Fibroblast of lung (primary cell): ENCODE measurements around the gene COX14. TPM values are rescaled to one million over a fixed set of nuclear protein-coding genes. Genes with fewer than 3 reads are reported as not detected.

Experiments used
- DNase-seq, 2 donors: peaks; one replicate each; pipeline versions ENCODE4 v3.0.0 to v3.0.0-alpha.2; 2010; ENCODE audit warnings: low read depth in 2 of 2
- H2AFZ ChIP-seq: 2 replicates; pipeline ENCODE4 v1.5.1; 2012; ENCODE audit warnings: low read length, control low read depth, inconsistent platforms
- H3K27ac ChIP-seq: 2 replicates; pipeline ENCODE4 v1.5.1; 2011; ENCODE audit warnings: low read length, control low read depth; ENCODE audit not compliant: insufficient read depth
- H3K27me3 ChIP-seq: 2 replicates; pipeline ENCODE4 v1.5.1; 2011; ENCODE audit warnings: mild to moderate bottlenecking, low read length; ENCODE audit not compliant: control insufficient read depth, insufficient read depth
- H3K36me3 ChIP-seq: 2 replicates; pipeline ENCODE4 v1.5.1; 2011; ENCODE audit warnings: low read length; ENCODE audit not compliant: control insufficient read depth, insufficient read depth
- H3K4me1 ChIP-seq: 2 replicates; pipeline ENCODE4 v1.5.1; 2011; ENCODE audit warnings: low read length; ENCODE audit not compliant: control insufficient read depth, insufficient read depth; ENCODE audit errors: extremely low read depth
- H3K4me2 ChIP-seq: 2 replicates; pipeline ENCODE4 v1.5.1; 2011; ENCODE audit warnings: low read length, control low read depth; ENCODE audit not compliant: insufficient read depth; ENCODE audit errors: extremely low read depth
- H3K4me3 ChIP-seq, 4 experiments: fragments of 200-600 bp in 1 of 4; sonication (generic) in 1 of 4; replicated peaks in 1 of 4; 2 replicates each; pipeline ENCODE4 v1.5.1; 2011 to 2016; ENCODE audit warnings: low read length in 4 of 4, low read depth in 3 of 4, mild to moderate bottlenecking in 3 of 4, control low read depth in 2 of 4, inconsistent platforms in 1 of 4, mixed read lengths in 1 of 4; ENCODE audit not compliant: insufficient read depth in 1 of 4; ENCODE audit errors: control extremely low read depth in 1 of 4
- H3K79me2 ChIP-seq: 2 replicates; pipeline ENCODE4 v1.5.1; 2012; ENCODE audit warnings: mild to moderate bottlenecking, low read length, inconsistent platforms; ENCODE audit not compliant: control insufficient read depth, insufficient read depth
- H3K9ac ChIP-seq: 2 replicates; pipeline ENCODE4 v1.5.1; 2011; ENCODE audit warnings: mild to moderate bottlenecking, low read length, control low read depth; ENCODE audit not compliant: insufficient read depth
- H3K9me3 ChIP-seq: 2 replicates; pipeline ENCODE4 v1.5.1; 2012; ENCODE audit warnings: low read depth, low read length; ENCODE audit not compliant: control insufficient read depth, insufficient read depth
- H4K20me1 ChIP-seq: 2 replicates; pipeline ENCODE4 v1.5.1; 2011; ENCODE audit warnings: low read length; ENCODE audit not compliant: control insufficient read depth, insufficient read depth; ENCODE audit errors: extremely low read depth
- EZH2 ChIP-seq: IDR thresholded peaks from 2 replicates; pipeline ENCODE4 v1.5.1; 2012; ENCODE audit warnings: low read length, control low read depth, mild to moderate bottlenecking; ENCODE audit errors: missing control alignments
- polyA minus RNA-seq: library from RNA; depleted of rRNA, polyadenylated mRNA; stranded (reverse); fragments of >200 nt; gene quantifications from 2 replicates; pipeline ENCODE4 v1.2.3, GENCODE V29; 2011; ENCODE audit warnings: low replicate concordance
- polyA plus RNA-seq, 2 donors: library from polyadenylated mRNA; depleted of rRNA in 1 of 2; stranded (reverse) in 1 of 2; unstranded in 1 of 2; fragments of >200 nt; gene quantifications; 2 replicates each; pipeline ENCODE4 v1.2.1, GENCODE V29; 2011 to 2012; ENCODE audit warnings: missing spikeins in 1 of 2
- total RNA-seq: library from RNA; depleted of rRNA; stranded (reverse); fragments of >200 nt; gene quantifications from 2 replicates; pipeline ENCODE4 v1.2.1, GENCODE V29; 2014
- TF ChIP-seq, protein P1 (sequence below), 2 donors: IDR thresholded peaks in 1 of 2; conservative IDR thresholded peaks in 1 of 2; 1 replicate in 1 of 2; 2 replicates in 1 of 2; pipeline ENCODE4 v1.5.1; 2011 to 2012; ENCODE audit warnings: low read length in 2 of 2, control low read depth in 1 of 2, inconsistent platforms in 1 of 2, low read depth in 1 of 2, mild to moderate bottlenecking in 1 of 2

Gene COX14
- total RNA-seq (39.0 and 55.3 TPM in 2 replicates), polyA plus RNA-seq (57.1 and 58.7 TPM in 2 replicates), polyA minus RNA-seq (79.2 and 91.9 TPM in 2 replicates)
- polyA plus RNA-seq (2012): 62.5 and 68.8 TPM in 2 replicates

- DNase-seq: peak; percentile 99 to 100
- Histone ChIP-seq H3K79me2 (peaks cover 20% of the 10 kb centered on the region), H3K36me3 (no peaks in the 10 kb centered on the region), H3K27ac (peak within 1 kb of the TSS; percentile 99), H3K4me2 (peak within 1 kb of the TSS; percentile 86), H2AFZ (peak within 1 kb of the TSS; percentile 86), H3K9me3 (no peaks in the 10 kb centered on the region), H3K4me1 (peaks cover 14% of the 10 kb centered on the region), H4K20me1 (no peaks in the 10 kb centered on the region), H3K27me3 (peaks cover under 1% of the 10 kb centered on the region), H3K9ac (peak within 1 kb of the TSS; percentile 97), H3K4me3 (peak within 1 kb of the TSS; percentile 84 to 98 (median 94))
- TF ChIP-seq, protein P1, sequence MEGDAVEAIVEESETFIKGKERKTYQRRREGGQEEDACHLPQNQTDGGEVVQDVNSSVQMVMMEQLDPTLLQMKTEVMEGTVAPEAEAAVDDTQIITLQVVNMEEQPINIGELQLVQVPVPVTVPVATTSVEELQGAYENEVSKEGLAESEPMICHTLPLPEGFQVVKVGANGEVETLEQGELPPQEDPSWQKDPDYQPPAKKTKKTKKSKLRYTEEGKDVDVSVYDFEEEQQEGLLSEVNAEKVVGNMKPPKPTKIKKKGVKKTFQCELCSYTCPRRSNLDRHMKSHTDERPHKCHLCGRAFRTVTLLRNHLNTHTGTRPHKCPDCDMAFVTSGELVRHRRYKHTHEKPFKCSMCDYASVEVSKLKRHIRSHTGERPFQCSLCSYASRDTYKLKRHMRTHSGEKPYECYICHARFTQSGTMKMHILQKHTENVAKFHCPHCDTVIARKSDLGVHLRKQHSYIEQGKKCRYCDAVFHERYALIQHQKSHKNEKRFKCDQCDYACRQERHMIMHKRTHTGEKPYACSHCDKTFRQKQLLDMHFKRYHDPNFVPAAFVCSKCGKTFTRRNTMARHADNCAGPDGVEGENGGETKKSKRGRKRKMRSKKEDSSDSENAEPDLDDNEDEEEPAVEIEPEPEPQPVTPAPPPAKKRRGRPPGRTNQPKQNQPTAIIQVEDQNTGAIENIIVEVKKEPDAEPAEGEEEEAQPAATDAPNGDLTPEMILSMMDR (conservative IDR thresholded peaks at IDR 0.05 in 1 of 2, IDR thresholded peaks at IDR 0.05 in 1 of 2; ENCODE audit: low read depth in 1 of 2, low read length in 2 of 2): peak; percentile 84
- TF ChIP-seq EZH2: no peak
These were observed at the start of gene COX14 for GRCh38 chr12:50111693-50112455. Gene COX14, plus strand, starts transcription at chr12:50112236. Its CDS starts 7,808 bp downstream, at chr12:50120044.

- H3K4me3 ChIP-seq: no peak overlapping the region
- H3K36me3 ChIP-seq: no peaks in the 10 kb centered on the region
- H3K27ac ChIP-seq: no peak overlapping the region
- peak in 1 of 2 donors; percentile 55 for DNase-seq
- H2AFZ ChIP-seq: no peak overlapping the region
- TF ChIP-seq, protein P1 (conservative IDR thresholded peaks at IDR 0.05 in 1 of 2, IDR thresholded peaks at IDR 0.05 in 1 of 2; ENCODE audit: low read depth in 1 of 2, low read length in 2 of 2): no peak
- no peak for TF ChIP-seq EZH2
- H3K4me1 ChIP-seq: peaks cover 3% of the 10 kb centered on the region
- H3K9ac ChIP-seq: no peak overlapping the region
- no peak overlapping the region for H3K4me2 ChIP-seq
- H4K20me1 ChIP-seq: no peaks in the 10 kb centered on the region
- no peaks in the 10 kb centered on the region for H3K27me3 ChIP-seq
- no peaks in the 10 kb centered on the region for H3K9me3 ChIP-seq
- H3K79me2 ChIP-seq: no peaks in the 10 kb centered on the region
These were observed 49.1 kb upstream of the COX14 start for GRCh38 chr12:50062728-50063460.

GRCh38 chr12:50065726-50066310, 46.2 kb upstream of the COX14 start:
- Histone ChIP-seq H3K79me2 (no peaks in the 10 kb centered on the region), H3K4me1 (peaks cover 3% of the 10 kb centered on the region), H3K4me3 (no peak overlapping the region), H3K9me3 (no peaks in the 10 kb centered on the region), H3K27ac (peak overlapping the region; percentile 25), H3K9ac (no peak overlapping the region), H3K27me3 (no peaks in the 10 kb centered on the region), H2AFZ (no peak overlapping the region), H3K36me3 (no peaks in the 10 kb centered on the region), H3K4me2 (no peak overlapping the region), H4K20me1 (no peaks in the 10 kb centered on the region)
- no peak for TF ChIP-seq EZH2
- TF ChIP-seq, protein P1 (conservative IDR thresholded peaks at IDR 0.05 in 1 of 2, IDR thresholded peaks at IDR 0.05 in 1 of 2; ENCODE audit: low read depth in 1 of 2, low read length in 2 of 2): no peak
- DNase-seq: no peak
